IMR-90 (cell line): ENCODE results near the gene ZNF646. TPM values are rescaled to one million over a fixed set of nuclear protein-coding genes. Genes with fewer than 3 reads are reported as not detected.

Experiments
- ATAC-seq: fragments of 200-7000 bp; cut with Tn5 transposase; 2 replicates; pipeline ENCODE4 v1.9.1; 2020; ENCODE audit warnings: low read depth, mild to moderate bottlenecking, moderate library complexity
- BruUV-seq: library from RNA; stranded (reverse); fragments of 400-500 nt; replicated peaks from 2 replicates; lab custom pipeline; 2021; lab: Mats Ljungman, UMichigan
- CTCF ChIA-PET: fragments of 300-600 bp; formaldehyde crosslinking; extraction: SDS; loops from one replicate; lab custom pipeline; 2021; ENCODE audit warnings: antibody characterized with exemption; lab: Yijun Ruan, JAX
- POLR2A ChIA-PET: fragments of 300-600 bp; sonication (Branson Sonifier 250); formaldehyde crosslinking; loops from one replicate; lab custom pipeline; 2022; ENCODE audit warnings: antibody characterized with exemption; ENCODE audit not compliant: unreplicated experiment; lab: Charles Lee
- DNase-seq: peaks from one replicate; pipeline ENCODE4 v3.0.0; 2013
- H2AFZ ChIP-seq: replicated peaks from 2 replicates; pipeline ENCODE3; 2013; ENCODE audit warnings: low read length, mild to moderate bottlenecking; ENCODE audit not compliant: poor library complexity
- H2AK5ac ChIP-seq: 2 replicates; pipeline ENCODE4 v1.6.1; 2013; ENCODE audit warnings: low read depth, low read length, inconsistent platforms
- H2AK9ac ChIP-seq: replicated peaks from 2 replicates; pipeline ENCODE3; 2013; ENCODE audit warnings: mild to moderate bottlenecking, low read depth, low read length, moderate library complexity; ENCODE audit not compliant: poor library complexity
- H2BK120ac ChIP-seq: 2 replicates; pipeline ENCODE4 v1.6.1; 2013; ENCODE audit warnings: low read depth, low read length, inconsistent platforms
- H2BK15ac ChIP-seq: 3 replicates; pipeline ENCODE4 v1.6.1; 2013; ENCODE audit warnings: low read depth, low read length, inconsistent platforms
- H2BK20ac ChIP-seq: 2 replicates; pipeline ENCODE4 v1.6.1; 2013; ENCODE audit warnings: low read depth, mild to moderate bottlenecking, inconsistent platforms, low read length, moderate library complexity
- H2BK5ac ChIP-seq: 2 replicates; pipeline ENCODE4 v1.6.1; 2013; ENCODE audit warnings: mild to moderate bottlenecking, low read depth, low read length, inconsistent platforms; ENCODE audit not compliant: poor library complexity, severe bottlenecking
- H3K14ac ChIP-seq: replicated peaks from 2 replicates; pipeline ENCODE4 v1.6.1; 2013; ENCODE audit warnings: low read depth, low read length, inconsistent platforms
- H3K18ac ChIP-seq: 2 replicates; pipeline ENCODE4 v1.6.1; 2013; ENCODE audit warnings: low read depth, low read length, control low read depth
- H3K23ac ChIP-seq: 2 replicates; pipeline ENCODE4 v1.6.1; 2013; ENCODE audit warnings: low read depth, low read length, inconsistent platforms
- H3K27ac ChIP-seq: 2 replicates; pipeline ENCODE4 v1.5.1; 2013; ENCODE audit warnings: mild to moderate bottlenecking, control low read depth, low read length; ENCODE audit not compliant: insufficient read depth
- H3K27me3 ChIP-seq: 2 replicates; pipeline ENCODE4 v1.6.1; 2013; ENCODE audit warnings: low read length; ENCODE audit not compliant: control insufficient read depth, insufficient read depth
- H3K36me3 ChIP-seq: 2 replicates; pipeline ENCODE4 v1.6.1; 2013; ENCODE audit warnings: low read length, mixed read lengths; ENCODE audit not compliant: control insufficient read depth, insufficient read depth
- H3K4ac ChIP-seq: 2 replicates; pipeline ENCODE4 v1.6.1; 2013; ENCODE audit warnings: low read depth, low read length, inconsistent platforms
- H3K4me1 ChIP-seq: 2 replicates; pipeline ENCODE4 v1.6.1; 2013; ENCODE audit warnings: low read length, mixed read lengths; ENCODE audit not compliant: control insufficient read depth, insufficient read depth
- H3K4me2 ChIP-seq: 2 replicates; pipeline ENCODE4 v1.6.1; 2013; ENCODE audit warnings: low read depth, mild to moderate bottlenecking, control low read depth, low read length, moderate library complexity
- H3K4me3 ChIP-seq: 2 replicates; pipeline ENCODE4 v1.5.1; 2013; ENCODE audit warnings: low read depth, mild to moderate bottlenecking, control low read depth, low read length, moderate library complexity; ENCODE audit not compliant: insufficient read depth
- H3K56ac ChIP-seq: 2 replicates; pipeline ENCODE4 v1.6.1; 2013; ENCODE audit warnings: low read length, inconsistent platforms; ENCODE audit not compliant: insufficient read depth; ENCODE audit errors: extremely low read depth
- H3K79me1 ChIP-seq, 2 experiments: 2 replicates each; pipeline ENCODE4 v1.6.1; 2013; ENCODE audit warnings: low read length in 2 of 2, inconsistent platforms in 1 of 2, low read depth in 1 of 2
- H3K9ac ChIP-seq: 2 replicates; pipeline ENCODE4 v1.6.1; 2013; ENCODE audit warnings: low read depth, low read length, control low read depth
- H3K9me1 ChIP-seq: 2 replicates; pipeline ENCODE4 v1.6.1; 2013; ENCODE audit warnings: low read length, inconsistent platforms; ENCODE audit not compliant: insufficient read depth
- H3K9me3 ChIP-seq: 2 replicates; pipeline ENCODE4 v1.6.1; 2013; ENCODE audit warnings: low read length; ENCODE audit not compliant: control insufficient read depth, insufficient read depth
- H4K20me1 ChIP-seq: 2 replicates; pipeline ENCODE4 v1.6.1; 2013; ENCODE audit warnings: low read length, inconsistent platforms; ENCODE audit not compliant: insufficient read depth
- H4K5ac ChIP-seq: 2 replicates; pipeline ENCODE4 v1.6.1; 2013; ENCODE audit warnings: mild to moderate bottlenecking, low read depth, low read length, control low read depth
- H4K8ac ChIP-seq, 2 experiments: 2 replicates each; pipeline ENCODE4 v1.6.1; 2013; ENCODE audit warnings: low read depth in 2 of 2, low read length in 2 of 2, control low read depth in 1 of 2, inconsistent platforms in 1 of 2
- H4K91ac ChIP-seq: 2 replicates; pipeline ENCODE4 v1.6.1; 2013; ENCODE audit warnings: low read depth, low read length, inconsistent platforms; ENCODE audit not compliant: insufficient read depth
- CHD1 ChIP-seq: IDR thresholded peaks from 2 replicates; pipeline ENCODE4 v1.6.1; 2012; ENCODE audit warnings: low read depth, low read length, improper control_type of control experiment
- CTCF ChIP-seq: conservative IDR thresholded peaks from 2 replicates; pipeline ENCODE4 v1.5.1; 2012; ENCODE audit warnings: mild to moderate bottlenecking, low read depth, low read length, improper control_type of control experiment
- ELK1 ChIP-seq: fragments of 150-350 bp; IDR thresholded peaks from 2 replicates; pipeline ENCODE4 v1.6.1; 2016; ENCODE audit warnings: low read depth, mild to moderate bottlenecking, low read length, moderate library complexity, borderline replicate concordance
- FOS ChIP-seq: fragments of 150-350 bp; IDR thresholded peaks from 2 replicates; pipeline ENCODE4 v1.6.1; 2016; ENCODE audit warnings: low read depth, low read length
- MAFK ChIP-seq: IDR thresholded peaks from 2 replicates; pipeline ENCODE4 v1.6.1; 2012; ENCODE audit warnings: low read depth, low read length, improper control_type of control experiment
- MXI1 ChIP-seq: IDR thresholded peaks from 2 replicates; pipeline ENCODE4 v1.6.1; 2012; ENCODE audit warnings: low read depth, mild to moderate bottlenecking, low read length, moderate library complexity, borderline replicate concordance
- POLR2A ChIP-seq: IDR thresholded peaks from 2 replicates; pipeline ENCODE4 v1.6.1; 2012; ENCODE audit warnings: mild to moderate bottlenecking, low read depth, low read length
- RFX5 ChIP-seq: IDR thresholded peaks from 2 replicates; pipeline ENCODE4 v1.8.0; 2012; ENCODE audit warnings: low read depth, mild to moderate bottlenecking, low read length, moderate library complexity
- SMC3 ChIP-seq: fragments of 150-350 bp; IDR thresholded peaks from 2 replicates; pipeline ENCODE4 v1.6.1; 2016; ENCODE audit warnings: low read depth, mild to moderate bottlenecking, antibody characterized with exemption, low read length, moderate library complexity
- WGBS, 2 experiments: methylation state at CpG; one replicate each; pipeline versions ENCODE4 v1.1.5 to v1.1.7; 2013; ENCODE audit warnings: missing lambda C conversion rate in 2 of 2; ENCODE audit not compliant: insufficient read length in 1 of 2; ENCODE audit errors: extremely low coverage in 2 of 2; 5-methylcytosine and 5-hydroxymethylcytosine counted together
- dilution Hi-C: fragments of 300-500 bp; cut with HindIII; formaldehyde crosslinking; loops from one replicate; pipeline ENCODE4 v1.14.3; 2018; ENCODE audit warnings: low sequenced_read_pairs; ENCODE audit not compliant: unreplicated experiment
- in situ Hi-C: fragments of 300-500 bp; cut with MboI; formaldehyde crosslinking; loops from 3 replicates; pipeline ENCODE4 v1.14.3; 2019; ENCODE audit warnings: low sequenced_read_pairs, inconsistent platforms, mixed read lengths
- intact Hi-C: fragments of 100-400 bp; cut with micrococcal nuclease; formaldehyde crosslinking; loops from 2 replicates; pipeline ENCODE4 v1.10.0; 2022
- polyA plus RNA-seq, 3 experiments: library from polyadenylated mRNA; depleted of rRNA; stranded (reverse); fragments of >200 nt; gene quantifications; 2 replicates each; pipeline ENCODE4 v1.2.3, GENCODE V29; 2012; ENCODE audit warnings: low replicate concordance in 1 of 3
- total RNA-seq: library from RNA; depleted of rRNA; stranded (reverse); fragments of >200 nt; gene quantifications from 2 replicates; pipeline ENCODE4 v1.2.3, GENCODE V29; 2012

The ZNF646 gene
- total and polyA plus RNA-seq, 2 of the 4 experiments (the other 2 are of a cell fraction), result 4.9 to 6.8 TPM

- POLR2A ChIA-PET, result interaction anchor here (0.6 kb wide), 2 partner anchors 53 to 785 kb away, joined by 3 to 4 read pairs; no protein-coding TSS in a partner anchor
- in situ Hi-C loops (no loop called here), intact Hi-C loops (no loop called here)
Observed at GRCh38 chr16:31113121-31114120, 39.2 kb downstream of the ZNF646 start.

More at GRCh38 chr16:31113121-31114120, 39.2 kb downstream of the ZNF646 start:
- CTCF ChIA-PET, result no interaction called here
- TF ChIP-seq ELK1, result no peak
- TF ChIP-seq CTCF, result no peak
- TF ChIP-seq FOS, result no peak
- no peak for TF ChIP-seq CHD1
- no peak for TF ChIP-seq RFX5
- no peak for TF ChIP-seq POLR2A
- TF ChIP-seq MAFK, result no peak
- no peak for TF ChIP-seq SMC3
- no peak for TF ChIP-seq MXI1
- Histone ChIP-seq H3K56ac (no peak overlapping the region), H3K9ac (no peak overlapping the region), H4K5ac (no peak overlapping the region), H2BK5ac (no peak overlapping the region), H3K23ac (no peak overlapping the region), H3K4me1 (0 out of 2 replicates have a peak, but pooled peaks cover 3% of the 10 kb centered on the region), H2AFZ (no peak overlapping the region), H3K4me2 (no peak overlapping the region), H4K8ac (no peak overlapping the region), H3K14ac (no peak overlapping the region), H3K18ac (no peak overlapping the region), H3K4ac (no peak overlapping the region), H3K9me1 (peaks cover 11% of the 10 kb centered on the region; the same call in 1 of the 2 replicates), H2BK120ac (no peak overlapping the region), H3K27me3 (no peaks in the 10 kb centered on the region), H4K91ac (no peak overlapping the region), H3K9me3 (no peaks in the 10 kb centered on the region), H4K20me1 (peaks cover 5% of the 10 kb centered on the region; the same call in 1 of the 2 replicates), H3K4me3 (no peak overlapping the region), H2BK15ac (no peak overlapping the region), H2AK5ac (no peak overlapping the region), H3K36me3 (peaks cover 40% of the 10 kb centered on the region), H3K27ac (no peak overlapping the region), H2AK9ac (no peak overlapping the region), H2BK20ac (no peak overlapping the region), H3K79me1 (peaks cover 27 to 54% of the 10 kb centered on the region in 2 experiments)
- DNase-seq, result no peak
- dilution Hi-C loops, result no loop called here
- ATAC-seq, result no peak
- 82% methylated on average over 3 of the region's 5 CpGs; no CpG with 5 or more reads in 1 of the 2 experiments for WGBS, 2 experiments
- no TSS peak for BruUV-seq
